GM18508 (cell line): ENCODE results near the gene NEO1.

Experiments used
- ATAC-seq: cut with Tn5 transposase; IDR thresholded peaks from one replicate; pipeline ENCODE4 v1.9.1; 2021; ENCODE audit warnings: moderate number of reproducible peaks; ENCODE audit not compliant: insufficient read depth, unreplicated experiment

Gene NEO1

DNA sequence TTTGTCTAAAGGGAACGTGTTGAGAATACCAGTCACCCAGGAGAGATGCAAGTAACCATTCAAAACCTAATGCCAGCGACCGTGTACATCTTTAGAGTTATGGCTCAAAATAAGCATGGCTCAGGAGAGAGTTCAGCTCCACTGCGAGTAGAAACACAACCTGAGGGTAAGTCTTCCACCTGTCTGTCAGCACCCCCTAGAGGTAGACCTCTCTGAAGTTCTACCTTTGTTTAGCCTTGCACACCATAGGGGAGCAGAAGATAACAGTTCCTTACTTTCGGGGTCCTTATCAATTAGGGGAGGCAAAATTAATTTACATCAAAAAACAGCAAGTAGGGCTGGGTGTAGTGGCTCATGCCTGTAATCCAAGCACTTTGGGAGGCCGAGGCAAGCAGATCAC, 192.1 kb downstream of the NEO1 start:
- ATAC-seq: no peak

DNA sequence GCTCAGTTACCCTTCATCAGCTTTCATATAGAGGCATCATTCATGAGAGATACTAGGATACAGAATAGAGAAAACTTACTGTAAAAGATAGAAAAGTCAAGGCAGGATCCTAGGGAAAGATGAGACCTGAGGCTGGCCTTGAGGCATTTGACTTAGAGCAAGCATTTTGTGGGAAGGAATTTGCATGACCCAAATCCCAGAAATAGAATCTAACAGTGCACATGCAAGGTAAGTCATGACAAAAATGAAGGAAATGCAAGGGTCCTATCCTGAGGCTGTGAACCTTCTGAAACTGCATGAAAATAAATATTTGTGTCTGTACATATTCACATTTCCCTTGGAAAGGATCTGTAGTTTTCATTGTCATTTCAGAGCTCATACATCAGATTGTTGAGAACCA, 194.2 kb downstream of the NEO1 start:
- ATAC-seq: no peak

DNA sequence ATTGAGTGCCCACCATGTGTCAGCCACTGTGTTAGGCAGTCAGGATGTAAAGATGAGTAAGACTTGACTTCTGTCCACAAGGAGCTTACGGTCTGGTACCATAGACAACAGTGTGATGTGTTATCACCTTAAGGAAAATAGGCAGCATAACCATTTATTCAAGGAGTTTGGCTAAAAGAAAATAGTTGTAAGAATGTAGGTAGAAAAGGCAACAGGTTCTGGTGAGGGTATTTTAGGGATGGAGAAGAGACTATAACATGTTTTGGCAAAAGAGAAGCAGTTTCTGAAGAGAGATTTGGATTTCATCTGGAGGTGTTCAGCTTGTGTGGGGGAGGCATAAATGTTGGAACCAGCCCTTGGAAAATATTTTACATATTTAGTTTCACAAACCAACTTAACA, 194.6 kb downstream of the NEO1 start:
- no peak for ATAC-seq

DNA sequence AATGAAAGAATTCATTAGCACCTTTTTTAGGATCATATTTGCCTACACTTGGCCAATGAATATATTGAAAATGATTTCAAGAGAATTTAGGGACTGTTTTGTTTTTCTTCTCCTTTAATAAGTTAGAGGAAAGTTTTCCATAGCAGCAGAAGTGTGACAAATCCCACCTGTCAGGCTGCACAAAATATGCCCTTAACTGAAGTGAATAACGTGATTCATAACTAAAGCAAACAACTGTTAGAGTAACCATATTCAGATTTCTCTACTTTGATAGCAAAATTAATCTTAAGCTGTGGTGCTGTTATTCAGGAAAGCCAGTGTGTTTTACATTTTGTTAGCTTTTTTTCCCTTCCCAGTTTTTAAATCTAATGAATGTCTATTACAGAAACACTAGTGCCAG, 195.1 kb downstream of the NEO1 start:
- ATAC-seq: no peak

DNA sequence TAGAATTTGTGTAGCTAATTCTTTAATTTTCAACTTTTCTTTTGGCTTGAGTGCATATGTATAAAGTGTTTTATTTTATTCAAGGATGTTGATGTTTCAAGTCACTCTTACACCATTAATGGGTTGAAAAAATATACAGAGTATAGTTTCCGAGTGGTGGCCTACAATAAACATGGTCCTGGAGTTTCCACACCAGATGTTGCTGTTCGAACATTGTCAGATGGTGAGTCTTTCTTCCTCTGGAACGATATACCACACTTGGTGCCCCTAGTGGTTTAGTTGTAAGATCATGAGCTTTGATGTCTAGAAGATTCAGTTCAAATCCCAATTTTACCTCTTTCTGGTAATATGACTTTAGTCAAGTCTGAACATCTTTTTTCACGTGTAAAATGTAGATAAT, 197.2 kb downstream of the NEO1 start:
- ATAC-seq: no peak

DNA sequence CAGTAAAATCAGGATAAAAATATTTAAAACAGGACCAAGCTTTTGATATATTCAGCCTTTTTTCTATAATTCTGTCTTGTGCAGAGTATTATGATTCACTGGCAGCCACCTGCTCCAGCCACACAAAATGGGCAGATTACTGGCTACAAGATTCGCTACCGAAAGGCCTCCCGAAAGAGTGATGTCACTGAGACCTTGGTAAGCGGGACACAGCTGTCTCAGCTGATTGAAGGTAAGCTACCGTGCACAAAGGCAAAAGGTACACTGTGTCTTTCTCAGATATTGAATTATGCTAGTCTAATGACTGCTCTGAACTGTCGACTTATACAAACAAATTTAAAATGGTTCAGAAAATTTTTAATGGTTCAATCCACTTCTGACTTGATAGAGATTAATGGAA, 202.3 kb downstream of the NEO1 start:
- no peak for ATAC-seq

DNA sequence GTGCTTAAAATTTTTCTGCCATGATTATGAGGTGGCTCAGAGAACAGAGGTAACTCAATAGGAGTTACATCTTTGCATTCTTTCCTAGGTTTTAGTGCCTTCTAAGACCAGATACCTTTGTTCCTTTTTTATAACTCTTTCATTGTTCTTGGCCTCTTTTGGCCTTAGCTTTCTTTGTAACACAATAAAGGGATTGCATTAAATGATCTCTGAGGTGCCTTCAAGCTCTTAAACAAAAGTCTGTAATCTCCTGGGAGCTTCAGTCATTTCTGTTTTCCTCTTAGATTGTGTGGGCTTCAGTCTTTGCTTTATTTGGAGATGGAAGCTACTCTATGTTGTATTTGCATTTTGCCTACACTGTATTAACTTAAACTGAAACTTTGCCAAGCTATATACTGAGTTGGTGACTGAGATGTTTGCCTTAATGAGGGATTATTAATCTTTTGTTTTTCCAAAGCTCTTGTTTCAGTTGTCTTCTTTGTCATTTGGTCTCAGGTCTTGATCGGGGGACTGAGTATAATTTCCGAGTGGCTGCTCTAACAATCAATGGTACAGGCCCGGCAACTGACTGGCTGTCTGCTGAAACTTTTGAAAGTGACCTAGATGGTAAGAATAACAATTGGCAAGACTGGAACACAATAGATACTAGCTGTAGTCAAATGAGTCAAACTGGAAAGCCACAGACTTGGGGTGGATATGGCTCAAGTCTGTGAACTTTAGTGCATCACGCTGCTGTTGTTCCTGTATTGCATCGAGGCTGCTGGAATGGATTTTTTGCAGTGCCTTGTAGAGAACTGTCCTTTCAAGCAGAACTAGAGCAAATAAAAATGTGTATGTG, 206.2 kb downstream of the NEO1 start:
- no peak for ATAC-seq

DNA sequence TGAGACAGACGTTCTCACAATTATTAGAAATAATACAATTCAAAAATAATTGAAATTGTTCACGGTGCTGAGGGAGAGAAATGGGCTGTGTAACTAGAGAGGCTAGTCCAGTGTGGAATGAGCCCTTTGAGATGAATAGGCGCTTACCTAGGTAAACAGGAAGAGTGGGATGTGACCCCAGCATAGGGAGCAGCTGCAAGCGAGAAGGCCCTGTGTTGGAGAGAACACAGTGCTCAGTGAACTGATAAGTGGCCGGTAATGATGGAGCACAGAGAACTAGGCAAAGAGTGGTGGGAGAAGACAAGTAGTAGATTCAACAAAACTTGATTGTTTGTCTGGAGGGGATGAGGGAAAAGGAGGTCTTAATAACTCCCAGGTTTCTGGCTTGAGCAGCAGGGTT, 212.6 kb downstream of the NEO1 start:
- ATAC-seq: no peak

DNA sequence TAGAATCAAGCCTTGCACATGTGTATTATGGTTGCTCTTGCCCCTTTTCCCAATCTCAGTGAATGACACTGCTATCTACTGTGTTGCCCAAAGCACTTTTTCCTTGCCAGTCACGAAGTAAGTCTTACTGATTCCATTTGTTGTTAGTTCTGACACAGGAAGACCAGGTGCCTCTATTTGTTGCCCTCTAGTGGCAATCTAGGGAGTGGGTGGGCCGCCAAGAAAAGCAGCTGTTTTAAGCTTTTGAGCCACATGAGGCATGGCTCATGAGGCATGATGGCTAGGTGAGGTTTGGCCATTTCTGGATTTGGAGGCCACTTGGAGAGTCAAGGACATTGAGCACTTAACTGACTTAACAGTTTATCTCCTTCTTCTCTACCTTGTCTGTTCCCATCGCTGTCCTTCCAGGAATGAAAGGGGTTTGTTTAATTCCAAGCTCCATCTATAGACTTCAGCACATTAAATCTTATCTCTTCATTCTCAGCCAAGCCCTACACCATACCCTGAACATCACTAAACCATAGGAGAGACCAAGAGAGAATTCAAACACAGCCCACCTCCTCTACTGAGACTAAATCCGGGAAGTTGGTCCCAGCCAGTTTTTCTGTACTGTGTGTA, 213.4 kb downstream of the NEO1 start:
- ATAC-seq: no peak

DNA sequence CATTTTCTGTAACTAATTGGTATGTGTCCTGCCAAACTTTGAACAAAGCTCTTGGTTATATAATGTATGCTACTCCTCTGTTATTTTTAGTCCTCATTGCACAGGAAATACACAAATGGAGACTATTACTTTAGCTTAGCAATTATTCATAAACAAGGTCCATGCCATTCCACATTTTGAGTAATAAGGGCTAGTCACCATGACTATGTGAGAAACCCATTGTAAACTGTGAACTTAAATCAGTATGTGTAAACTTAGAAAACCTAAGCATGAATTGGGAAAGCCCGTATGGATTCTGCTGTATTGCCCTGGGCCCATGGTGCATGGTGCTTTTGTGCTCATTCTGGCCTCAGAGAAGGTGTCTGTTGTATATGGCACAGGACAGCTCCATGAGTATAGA, 216.2 kb downstream of the NEO1 start:
- ATAC-seq: no peak

DNA sequence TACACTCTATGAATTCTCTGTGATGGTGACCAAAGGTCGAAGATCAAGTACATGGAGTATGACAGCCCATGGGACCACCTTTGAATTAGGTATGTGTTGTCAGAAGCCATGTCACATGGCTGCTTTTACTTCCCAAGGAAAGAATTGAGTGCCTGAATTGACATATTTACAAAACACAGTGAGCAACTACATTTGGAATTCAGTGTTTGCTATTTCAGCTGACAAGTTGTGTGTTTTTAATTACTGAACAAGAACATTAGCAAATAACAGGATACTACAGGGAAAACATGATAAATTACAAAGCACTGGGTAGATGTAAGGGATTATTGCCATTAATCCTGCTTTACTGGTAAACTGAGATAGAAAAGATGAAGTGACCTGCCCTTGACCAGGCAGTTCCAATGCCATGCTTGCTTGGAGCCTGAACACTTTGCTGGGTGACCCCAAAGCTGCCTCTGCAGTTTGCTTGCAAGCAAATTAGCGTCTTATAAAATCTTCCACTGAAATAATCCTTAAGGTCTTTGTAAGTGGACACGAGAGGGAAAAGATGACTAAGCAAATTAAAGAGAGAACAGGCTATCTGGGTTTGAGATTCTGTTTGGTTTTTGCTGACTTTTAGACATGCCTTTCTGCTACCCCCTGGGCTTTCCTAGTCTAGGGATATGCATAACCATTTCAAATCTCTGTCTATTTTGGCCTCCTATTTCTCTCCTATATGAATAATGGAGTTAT, 218.3 kb downstream of the NEO1 start:
- no peak for ATAC-seq

DNA sequence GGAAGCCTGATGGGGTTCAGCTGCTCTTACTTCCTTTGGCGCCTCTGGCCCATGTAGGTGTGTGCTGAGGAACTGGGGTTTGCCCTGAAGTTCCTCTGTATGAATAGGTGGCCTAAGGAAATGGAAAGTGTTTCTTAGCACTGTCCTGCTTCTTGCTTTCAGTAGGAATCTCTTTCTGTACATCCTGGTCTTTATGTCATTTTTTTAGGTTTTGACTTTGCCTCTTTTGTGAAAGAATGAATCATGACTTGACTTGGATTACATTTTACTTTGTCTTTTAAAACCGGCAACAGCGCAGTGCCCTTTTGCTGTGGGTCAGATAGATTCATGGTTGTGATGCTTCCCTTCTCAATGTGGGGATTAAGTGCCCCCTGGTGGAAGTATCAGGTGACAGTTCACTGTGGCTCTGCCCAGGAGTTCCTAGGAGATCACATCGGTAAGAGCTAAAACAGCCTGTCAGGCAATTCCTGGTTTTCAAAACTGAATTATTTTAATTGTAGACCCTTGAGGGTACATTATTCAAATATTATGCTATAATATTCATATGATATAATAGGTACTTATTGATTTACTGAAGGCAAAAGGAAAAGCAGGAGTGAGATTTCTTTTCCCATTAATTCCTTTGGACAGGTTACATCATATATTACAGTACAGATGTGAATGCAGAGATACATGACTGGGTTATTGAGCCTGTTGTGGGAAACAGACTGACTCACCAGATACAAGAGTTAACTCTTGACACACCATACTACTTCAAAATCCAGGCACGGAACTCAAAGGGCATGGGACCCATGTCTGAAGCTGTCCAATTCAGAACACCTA, 221.1 kb downstream of the NEO1 start:
- ATAC-seq: no peak

DNA sequence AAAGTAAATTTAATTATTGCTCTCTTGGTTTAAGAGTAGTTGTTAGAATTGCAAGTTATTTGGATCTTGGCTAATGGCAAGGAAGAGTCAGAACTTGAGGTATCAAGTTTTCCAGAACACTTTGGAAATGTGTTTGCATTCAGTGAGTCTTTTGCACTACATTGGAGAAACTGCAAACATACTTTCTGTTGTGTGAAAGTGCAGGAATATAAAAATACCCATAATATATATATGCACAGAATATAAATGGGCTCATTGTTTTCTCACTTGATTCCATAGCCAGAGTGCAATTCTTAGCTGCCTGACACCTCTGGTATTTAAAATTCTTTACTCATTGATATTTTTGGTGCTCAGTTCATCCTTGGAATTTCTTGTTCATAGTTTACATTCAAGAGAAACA, 223.6 kb downstream of the NEO1 start:
- no peak for ATAC-seq

DNA sequence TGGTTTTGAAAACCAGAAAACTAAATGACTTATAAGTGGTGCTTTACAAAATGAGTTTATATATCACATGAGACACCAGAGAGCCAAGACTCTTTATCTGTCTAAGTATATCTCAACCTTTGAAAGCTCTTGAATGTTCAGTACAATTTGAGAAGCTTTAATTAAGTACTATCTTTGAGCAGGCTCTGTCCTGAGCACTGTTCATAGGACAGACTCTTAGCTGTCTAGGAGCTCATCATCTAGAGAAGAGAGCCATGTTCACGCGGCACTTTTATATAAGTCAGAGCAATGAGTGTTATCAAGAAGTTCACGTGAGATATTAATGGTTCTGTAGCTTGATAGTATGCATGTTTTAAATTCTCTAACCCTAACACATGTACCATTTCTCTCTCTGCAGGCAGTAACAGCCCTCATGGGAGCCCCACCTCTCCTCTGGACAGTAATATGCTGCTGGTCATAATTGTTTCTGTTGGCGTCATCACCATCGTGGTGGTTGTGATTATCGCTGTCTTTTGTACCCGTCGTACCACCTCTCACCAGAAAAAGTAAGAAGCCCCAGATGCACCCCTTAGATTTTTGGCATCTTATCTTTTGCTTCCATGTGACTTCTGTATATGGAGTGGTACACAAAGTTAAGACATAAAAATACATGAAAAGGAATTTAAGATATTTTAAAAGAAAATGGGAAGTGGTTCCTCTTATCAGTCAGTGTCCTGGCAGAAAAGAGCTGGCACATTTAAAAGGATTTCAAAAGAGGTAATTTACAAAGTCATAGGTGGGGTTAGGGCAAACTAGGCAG, 230.5 kb downstream of the NEO1 start:
- ATAC-seq: no peak

DNA sequence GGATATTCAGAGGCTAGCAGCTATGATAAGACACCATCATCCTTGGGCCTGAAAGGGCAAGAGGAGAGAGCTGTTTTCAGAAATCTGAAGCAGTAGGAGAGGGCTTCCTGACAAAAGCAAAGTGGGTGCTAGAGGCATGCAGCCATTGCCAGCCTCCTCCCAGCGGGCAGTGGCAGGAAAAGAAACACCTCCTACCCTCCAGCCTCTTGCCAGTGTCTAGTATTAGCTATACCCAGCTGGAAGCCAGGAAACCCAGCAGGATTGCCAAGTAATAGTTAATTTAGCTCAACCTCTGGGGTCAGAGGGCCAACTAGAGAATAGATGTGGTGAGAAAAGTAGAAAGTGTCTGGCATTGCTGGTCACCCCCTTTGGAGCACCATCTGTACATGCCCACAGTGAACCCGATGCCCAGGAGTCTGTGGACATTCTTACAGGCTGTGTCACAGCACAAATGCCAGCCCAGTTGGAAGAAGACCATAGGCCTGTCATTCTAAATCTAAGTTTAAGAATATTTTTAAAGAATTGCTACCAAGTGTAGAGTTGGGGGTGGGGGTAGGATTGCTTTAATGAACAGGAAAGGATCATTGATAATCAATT, 231.2 kb downstream of the NEO1 start:
- ATAC-seq: no peak

DNA sequence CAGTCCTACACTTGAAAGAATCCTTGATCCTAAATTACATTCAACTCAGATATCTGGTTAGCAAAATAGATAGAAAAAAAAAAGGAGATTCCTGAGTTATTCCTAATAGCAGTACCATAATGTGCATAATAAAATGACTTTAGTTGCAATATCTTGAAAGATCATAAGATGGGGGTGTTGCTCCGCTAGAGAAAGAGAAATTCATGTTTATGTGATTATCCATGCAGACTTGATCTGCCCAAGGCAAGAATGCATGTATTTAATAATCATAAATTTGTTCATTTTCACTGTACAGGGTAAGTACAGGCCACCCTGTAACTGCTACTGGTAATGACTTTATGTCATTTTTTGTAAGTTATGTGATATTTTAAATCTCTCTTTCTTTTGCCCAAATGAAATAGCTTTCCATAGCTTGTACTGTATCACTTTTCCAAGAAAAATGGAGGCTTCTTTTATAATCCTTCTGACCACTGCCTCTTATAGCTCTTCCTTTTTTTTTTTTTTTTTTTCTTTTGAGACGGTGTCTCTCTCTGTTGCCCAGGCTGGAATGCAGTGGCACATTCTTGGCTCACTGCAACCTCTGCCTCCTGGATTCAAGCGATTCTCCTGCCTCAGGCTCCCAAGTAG, 231.9 kb downstream of the NEO1 start:
- ATAC-seq: no peak

DNA sequence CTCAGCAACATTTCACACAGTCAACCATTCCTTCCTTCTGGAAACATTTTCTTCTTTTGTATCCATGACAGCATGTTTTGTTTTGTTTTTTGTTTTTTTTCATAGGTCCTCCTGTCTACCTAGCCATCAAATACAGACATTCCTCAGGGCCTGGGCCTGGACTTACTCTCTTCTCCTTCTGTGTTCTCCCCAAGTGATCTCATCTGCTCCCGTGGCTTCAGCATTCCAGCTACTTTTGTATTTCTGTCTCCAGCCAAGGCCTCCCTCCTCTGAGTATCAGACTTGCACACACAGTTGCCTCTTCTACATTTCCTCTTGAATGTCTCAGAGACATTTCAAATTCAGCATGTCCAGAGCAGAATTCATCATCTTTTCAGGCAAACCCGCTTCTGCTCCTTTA, 234.0 kb downstream of the NEO1 start:
- ATAC-seq: no peak

DNA sequence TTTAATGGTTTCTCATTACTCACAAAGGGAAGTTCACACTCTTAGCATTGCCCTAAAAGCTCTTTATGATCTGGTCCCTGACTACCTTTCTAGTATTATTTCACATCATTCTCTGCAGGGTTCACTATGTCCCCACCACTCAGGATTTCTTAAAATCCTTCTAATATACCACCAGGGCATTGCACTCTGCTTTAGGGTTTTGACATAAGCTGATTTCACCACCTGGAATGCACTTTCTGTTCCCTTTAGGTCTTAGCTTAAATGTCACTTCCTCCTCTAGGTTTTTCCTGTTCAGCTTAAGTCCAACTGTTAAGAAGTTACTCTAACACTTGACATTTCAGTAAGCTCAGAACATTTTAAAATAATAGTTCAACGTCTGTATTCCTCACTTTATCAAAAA, 234.8 kb downstream of the NEO1 start:
- no peak for ATAC-seq

DNA sequence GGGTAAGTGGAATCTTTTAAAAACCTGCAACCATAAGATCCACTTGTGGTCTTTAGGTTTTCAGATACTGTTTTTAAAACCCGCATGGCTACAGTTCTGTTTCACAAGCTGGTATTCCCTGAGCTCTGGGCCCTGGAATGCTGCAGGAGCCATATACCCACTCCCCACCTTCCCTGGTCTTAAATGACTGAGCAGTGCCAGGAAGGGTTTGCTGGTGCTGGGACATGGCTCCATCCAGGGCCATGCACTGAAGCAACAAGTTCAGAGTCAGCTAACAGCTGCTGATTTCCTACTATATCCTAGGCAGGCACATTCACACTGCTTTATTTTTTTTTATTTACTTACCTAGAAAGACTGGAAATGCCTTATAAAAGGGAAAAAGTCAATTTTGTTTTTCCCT, 239.2 kb downstream of the NEO1 start:
- no peak for ATAC-seq
